GM21825 (cell line): ENCODE data around the gene MYH7B.

Source experiments
- ATAC-seq: cut with Tn5 transposase; IDR thresholded peaks from one replicate; pipeline ENCODE4 v1.9.1; 2021; ENCODE audit warnings: mild to moderate bottlenecking, moderate library complexity; ENCODE audit not compliant: unreplicated experiment

The MYH7B gene

DNA sequence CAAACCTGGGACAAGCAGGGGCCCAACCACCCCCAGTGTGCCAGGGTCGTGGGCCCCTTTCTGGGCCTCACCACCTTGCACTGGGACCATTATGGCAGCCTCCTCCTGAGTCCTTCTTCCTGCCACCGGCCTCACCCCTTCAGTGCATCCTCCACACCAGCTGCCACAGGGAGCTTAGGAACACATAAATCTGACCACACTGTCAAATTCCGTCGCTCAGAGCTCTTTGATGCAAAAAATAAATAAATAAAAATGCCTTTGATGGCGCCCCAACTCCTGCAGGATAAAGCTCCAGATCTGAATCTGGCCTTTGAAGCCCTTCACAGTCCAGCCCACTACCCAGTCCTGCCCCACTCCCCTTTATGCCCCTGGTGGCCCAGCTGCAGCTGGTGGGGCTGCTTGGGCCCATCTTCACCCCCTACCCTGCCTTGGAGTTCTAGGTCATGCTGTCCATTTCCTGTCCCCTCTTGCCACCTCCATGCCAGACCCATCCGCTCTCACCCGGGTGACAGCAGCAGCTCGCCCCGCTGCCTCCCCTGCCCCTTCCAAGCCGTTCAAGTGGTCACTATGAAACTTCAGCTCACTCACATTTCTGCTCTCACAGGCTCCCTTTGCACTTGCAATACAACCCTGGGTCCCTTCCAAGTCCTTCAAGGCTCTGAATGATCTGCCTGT is 16.0 kb downstream of the MYH7B start:
- no peak for ATAC-seq

DNA sequence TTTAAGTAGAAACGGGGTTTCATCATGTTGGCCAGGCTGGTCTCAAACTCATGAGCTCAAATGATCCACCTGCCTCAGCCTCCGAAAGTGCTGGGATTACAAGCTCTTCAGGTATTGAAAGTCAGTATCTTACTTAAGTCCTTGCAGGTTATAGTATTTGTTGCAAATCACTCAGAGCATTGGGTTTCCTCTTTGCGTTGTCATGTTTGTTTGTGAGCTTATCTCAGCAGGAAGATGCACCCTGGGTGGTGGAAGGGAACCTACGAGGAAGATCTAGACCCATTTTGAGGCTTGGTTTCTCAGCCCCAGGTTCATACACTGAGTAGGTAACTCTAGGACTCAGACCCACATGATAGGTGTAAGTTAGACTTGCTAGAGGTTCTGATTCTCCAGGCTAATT is 18.6 kb downstream of the MYH7B start:
- no peak for ATAC-seq

DNA sequence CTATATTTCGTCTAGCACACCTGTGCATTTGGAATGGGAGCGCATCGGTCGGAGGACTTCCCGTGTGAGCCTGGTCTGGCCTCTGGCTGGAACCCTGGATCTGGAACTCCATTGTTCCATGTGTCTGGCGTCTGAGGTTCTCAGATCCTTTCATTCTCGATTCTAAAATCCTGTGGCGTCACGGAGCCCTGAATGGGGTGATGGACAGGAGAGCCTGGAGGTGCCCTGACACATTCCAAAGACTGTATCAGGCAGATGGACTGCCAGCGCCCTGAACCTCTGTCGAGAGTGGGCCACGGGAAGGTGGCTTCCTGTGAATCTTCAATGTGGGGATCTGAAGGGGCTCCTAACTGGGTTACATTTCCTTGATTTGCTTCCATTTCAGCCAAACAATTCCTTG is 20.6 kb downstream of the MYH7B start:
- no peak for ATAC-seq

DNA sequence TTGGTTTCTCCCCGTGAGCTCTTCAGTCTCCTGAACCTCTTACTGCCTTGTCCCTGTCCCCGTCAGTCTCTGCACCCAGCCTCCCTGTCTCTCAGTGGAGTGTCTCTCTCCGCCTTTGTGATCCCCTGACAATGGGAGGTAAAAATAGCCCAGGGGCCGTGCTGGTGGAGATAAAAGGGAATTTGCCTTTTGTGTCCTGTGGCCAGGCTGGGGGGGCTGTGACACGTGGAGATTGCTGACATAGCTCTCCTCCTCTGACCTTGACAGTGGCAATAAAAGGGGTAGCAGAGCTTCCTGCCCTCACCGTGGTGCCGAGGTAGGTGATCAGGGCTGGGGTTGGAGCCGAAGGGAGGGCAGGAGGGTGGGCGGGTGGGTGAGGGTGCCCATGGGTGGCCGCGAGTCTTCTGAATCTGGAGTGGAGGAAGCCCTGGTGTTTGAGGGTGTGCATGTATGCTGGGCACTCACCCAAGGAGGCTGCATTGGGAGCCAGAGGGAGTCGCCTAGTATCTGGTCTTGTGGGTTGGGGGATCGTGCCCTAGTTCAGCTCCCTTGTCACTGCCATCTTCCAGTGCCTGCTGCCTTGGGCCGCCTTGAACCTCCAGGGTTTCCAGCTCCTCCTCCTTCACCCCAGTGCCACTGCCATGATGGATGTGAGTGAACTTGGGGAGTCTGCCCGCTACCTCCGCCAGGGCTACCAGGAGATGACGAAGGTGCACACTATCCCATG is 21.9 kb downstream of the MYH7B start:
- no peak for ATAC-seq

DNA sequence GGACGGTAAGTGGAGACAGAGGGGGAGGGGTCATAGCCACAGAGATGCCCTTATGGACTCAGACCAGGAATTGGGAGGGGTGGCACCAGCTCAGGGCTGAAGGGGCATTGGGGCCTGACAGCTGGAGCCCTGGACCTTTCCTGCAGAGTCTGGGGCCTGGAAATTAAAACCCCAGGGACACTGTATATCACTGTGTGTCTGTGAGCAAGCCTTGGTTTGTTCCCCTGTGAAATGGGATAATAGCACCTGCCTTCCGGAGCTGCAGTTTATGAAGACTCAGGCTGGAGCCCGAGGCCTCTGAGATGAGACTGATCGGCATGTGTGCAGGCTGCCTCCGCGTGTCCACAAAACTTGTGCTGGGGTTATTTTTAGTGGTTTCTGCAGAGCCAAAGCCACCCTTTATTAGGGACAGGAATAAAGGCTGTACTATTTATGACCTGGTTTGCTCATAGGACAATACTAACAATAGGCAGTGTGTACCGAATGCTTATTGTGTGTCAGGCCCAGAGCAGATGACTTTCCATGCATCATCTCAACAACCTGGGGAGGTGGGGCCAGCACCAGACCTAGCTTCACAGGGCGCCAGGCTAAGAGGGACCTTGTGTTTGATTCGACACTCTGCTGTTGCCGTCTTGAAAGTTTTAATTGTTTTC is 22.6 kb downstream of the MYH7B start:
- no peak for ATAC-seq

DNA sequence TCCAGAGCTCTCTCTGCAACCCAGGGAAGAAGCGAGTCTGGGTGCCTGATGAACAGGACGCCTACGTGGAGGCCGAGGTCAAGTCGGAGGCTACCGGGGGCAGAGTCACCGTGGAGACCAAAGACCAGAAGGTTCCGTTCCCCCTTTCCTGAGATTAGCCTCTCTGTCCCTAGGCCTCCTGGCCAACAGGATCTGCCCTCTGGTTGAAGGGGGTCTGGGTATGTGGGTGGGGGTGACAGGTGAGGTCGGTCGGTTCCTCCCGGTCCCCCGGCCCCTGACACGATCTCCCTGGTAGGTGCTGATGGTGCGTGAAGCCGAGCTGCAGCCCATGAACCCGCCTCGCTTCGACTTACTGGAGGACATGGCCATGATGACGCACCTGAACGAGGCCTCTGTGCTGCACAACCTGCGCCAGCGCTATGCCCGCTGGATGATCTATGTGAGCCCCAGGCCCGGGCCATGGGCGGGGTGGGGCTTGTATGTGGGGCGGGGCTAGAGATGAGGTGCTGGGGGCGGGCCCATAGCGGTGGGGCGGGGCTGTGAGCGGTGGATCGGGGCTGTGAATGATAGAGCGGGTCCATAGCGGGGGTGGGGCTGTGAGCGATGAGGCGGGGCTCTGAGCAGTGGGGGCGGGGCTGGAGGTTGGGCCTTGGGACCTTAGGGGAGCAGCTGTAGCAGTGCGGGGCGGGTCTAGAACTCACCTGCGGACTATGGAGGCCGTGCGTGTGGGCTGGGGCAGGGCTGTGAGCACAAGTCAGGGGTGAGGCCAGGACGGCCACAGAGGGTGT is 23.9 kb downstream of the MYH7B start:
- ATAC-seq: no peak

DNA sequence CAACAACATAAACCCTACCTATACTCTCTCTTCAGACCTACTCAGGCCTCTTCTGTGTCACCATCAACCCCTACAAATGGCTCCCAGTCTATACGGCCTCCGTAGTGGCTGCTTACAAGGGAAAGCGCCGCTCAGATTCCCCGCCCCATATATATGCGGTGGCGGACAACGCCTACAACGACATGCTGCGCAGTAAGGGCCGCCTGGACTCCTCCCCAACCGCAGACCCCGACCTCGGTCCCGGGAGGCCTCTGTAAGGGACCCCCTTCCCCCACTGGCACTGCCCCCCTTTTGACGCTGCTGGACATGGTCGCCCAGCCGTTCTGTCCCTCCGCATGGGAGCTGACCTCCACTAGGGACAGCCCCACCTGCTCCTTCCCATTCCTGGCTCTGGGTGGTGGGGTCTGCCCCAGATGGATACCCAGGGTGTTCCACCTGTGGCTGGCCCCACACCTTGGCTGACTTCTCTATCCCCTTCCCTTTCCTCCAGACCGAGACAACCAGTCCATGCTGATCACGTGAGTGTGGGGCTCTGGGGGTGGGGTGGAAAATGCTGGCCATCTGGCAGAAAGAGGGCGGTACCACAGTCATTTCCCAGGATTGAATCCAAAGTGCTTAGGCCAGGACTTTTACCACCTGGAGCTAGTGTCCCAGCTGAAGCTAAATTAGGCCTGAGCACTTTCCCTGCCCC is 25.0 kb downstream of the MYH7B start:
- no peak for ATAC-seq

DNA sequence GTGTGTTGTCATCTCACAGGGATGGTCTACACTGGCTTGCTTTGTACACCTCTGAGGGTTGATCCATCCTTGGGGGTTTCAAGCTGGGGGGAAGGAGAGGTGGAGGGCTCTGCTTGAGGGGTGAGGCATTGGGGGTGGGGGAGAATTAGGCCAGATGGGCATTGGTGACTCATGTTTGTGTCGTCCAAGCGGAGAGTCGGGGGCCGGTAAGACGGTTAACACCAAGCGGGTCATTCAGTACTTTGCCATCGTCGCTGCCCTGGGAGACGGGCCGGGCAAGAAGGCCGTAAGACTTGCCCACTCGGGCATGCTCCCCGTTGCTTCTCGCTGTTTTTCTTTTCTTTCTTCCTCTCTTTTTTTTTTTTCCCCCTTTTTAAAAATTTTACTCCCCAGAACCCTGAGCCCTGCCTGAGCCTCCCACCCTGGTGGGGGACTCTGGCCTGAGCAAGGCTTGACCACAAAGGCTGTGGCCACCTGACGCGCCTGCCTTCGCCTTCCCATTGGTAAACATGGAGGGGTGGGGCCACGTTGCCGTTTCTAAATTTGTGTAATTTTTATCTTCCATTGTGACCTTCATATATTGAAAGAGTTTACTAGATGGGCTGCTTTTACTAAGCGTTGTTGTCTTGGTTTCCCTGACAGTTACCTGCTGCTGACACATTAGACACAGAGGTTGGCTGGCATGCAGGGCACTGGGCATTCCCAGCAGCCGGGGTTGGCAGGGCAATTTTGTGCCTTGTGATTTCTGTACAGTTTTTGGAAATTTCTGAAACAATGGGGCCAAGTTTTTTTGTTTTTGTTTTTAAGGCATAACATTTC is 26.8 kb downstream of the MYH7B start:
- no peak for ATAC-seq

DNA sequence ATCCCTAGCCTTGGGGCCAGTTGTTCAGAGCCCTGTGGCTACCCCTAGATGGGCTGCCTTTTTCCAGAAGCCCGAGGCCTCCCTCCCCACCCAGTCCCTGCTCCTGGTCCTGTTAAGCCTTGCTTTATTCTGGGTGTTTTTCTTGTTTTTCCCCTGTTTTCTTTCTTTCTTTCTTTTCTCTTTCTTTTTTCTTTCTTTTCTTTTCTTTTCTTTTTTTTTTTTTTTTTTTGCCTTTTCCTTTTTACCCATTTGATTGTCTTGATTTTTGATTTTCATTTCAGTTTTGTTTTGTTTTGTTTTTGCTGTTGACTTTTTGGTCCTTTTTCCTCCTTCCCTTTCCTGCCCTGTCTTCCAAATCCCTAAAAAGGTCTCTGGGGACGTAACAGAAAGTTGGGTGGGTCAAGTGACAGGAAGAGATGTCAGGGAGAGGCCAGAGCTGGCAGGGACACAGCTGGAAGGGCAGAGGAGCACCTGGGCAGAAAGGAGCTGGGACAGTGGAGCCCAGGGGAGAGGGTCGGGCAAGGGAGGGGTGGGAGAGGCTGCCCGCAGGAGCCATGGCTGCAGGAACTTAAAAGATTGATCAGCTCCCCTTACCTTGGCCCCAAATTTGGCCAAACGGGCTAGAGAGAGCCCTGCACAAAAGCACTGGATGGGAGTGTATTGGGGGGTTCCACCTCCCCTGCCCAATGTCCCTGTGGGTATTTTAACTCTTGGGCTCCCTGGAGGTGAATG is 27.6 kb downstream of the MYH7B start:
- ATAC-seq: no peak

DNA sequence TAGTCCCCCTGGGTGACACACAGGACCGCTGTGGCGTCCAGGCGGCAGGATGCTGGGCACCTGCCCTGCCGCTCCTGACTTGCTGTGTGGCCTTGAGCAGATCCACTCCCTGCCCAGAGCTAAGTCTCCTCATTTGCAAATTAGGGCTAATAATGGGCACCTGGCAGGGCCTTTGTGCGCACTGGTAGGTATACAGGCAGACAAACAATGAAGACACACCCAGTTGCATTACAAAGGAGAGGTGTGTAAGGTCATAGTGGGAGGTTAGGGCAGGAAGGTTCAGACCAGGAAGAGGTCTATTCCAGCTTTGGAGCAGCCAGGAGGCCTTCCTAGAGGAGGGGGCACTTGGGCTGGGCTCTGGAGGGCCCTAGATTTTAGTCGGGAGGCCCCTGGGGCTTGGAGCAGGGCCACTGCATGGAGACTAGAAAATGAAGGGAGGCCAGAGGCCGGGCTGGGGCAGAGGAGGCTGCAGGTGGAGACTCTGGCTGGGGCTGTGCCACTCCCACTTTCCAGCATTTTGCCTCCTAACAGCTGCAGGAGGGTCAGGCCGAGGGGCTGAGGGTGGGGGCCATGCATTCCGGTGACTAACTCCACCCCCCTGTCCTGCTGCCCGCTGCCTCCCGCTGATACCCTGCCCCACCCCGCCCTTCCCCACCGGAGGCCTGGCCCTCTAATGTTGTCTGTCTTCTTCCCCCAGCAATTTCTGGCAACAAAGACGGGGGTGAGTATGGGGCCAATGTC is 28.5 kb downstream of the MYH7B start:
- ATAC-seq: no peak

DNA sequence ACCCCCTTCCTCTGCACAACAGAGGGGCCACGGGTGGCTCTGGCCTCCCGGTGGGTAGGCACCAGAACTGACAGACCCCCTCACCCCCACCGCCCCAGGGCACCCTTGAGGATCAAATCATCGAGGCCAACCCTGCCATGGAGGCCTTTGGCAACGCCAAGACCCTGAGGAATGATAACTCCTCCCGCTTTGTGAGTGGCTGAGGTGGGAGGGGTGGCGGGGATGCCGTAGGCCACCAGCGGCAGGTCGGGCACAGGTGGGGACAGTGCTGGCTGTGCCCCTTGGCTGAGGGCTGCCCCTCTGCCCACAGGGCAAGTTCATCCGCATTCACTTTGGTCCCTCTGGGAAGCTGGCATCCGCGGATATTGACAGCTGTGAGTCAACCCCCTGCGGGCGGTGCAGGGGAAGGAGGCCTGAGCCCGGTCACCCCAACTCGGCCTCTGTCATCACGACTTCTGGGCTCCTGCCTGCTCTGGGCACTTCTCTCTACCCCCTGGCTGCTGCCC is 29.1 kb downstream of the MYH7B start:
- no peak for ATAC-seq

DNA sequence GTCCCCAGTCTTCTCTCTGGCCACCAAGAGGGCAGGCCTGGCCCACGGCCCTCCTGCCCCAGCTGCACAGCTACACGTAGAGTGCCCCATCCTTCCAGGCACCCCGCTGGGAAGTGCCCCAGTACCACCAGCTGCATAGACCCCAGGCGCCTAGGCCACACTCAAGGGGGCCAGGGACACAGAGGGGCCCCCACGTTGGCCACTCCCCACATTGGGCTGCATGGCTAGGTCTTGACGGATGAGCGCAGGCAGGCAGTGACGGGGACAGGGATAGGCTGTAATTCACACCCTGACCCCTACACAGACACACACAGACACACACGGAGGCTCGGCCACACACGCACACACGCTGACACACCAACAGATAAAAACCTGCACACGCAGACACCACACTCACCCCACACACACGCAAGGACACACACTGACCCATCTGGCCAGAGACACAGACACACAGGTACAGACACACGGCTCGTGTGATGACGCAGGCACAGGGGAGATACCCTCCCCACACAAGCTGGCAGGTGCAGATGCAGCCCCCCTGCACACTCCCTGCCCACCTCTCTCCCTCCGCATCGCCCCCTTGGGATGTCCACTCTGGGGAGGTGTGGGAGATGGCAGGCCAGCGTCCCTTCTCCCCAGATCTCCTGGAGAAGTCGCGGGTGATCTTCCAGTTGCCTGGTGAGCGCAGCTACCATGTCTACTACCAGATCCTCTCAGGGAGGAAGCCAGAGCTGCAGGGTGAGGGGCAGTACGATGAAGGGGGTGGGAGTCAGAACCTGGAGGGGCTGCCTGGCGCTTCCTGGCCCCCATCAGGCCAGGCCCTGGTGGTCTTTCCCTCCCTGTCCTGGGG is 30.0 kb downstream of the MYH7B start:
- ATAC-seq: no peak

DNA sequence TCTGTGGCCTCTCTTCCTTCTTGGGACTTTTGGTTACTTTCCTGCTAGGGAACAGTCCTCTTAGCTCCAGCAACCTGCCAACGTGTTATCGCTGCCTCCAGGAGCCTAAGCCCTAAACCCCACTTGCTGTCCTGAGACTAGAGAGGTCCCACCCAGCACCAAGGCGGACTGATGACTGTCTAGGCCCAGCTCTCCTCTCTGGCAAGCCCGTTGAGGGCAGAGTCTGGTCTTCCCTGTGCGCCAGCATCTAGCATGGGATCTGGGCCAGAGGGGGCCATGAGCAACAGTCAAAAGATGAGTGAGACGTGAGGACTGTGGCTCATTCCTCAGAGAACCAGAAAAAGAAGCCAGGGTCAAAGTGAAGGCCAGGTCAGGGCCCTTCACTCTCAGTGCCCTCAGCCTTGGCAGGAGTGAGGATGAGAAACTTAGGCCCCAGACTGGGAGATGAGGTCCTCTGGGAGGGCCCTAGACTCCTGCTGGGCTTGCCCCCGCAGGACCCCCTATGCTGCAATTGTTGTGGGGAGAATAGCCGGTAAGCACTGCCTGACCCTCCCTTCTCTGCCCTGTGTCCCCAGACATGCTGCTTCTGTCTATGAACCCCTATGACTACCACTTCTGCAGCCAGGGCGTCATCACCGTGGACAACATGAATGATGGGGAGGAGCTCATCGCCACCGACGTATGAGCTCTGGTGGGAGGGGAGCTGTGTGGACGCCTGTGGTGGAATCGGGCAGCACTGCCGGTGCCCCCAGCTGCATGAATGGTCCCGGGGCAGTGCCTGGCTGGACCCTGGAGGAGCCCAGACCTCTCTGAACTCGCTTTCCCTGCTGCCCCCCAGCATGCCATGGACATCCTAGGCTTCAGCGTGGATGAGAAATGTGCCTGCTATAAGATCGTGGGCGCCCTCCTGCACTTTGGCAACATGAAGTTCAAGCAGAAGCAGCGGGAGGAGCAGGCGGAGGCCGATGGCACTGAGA is 30.9 kb downstream of the MYH7B start:
- no peak for ATAC-seq

DNA sequence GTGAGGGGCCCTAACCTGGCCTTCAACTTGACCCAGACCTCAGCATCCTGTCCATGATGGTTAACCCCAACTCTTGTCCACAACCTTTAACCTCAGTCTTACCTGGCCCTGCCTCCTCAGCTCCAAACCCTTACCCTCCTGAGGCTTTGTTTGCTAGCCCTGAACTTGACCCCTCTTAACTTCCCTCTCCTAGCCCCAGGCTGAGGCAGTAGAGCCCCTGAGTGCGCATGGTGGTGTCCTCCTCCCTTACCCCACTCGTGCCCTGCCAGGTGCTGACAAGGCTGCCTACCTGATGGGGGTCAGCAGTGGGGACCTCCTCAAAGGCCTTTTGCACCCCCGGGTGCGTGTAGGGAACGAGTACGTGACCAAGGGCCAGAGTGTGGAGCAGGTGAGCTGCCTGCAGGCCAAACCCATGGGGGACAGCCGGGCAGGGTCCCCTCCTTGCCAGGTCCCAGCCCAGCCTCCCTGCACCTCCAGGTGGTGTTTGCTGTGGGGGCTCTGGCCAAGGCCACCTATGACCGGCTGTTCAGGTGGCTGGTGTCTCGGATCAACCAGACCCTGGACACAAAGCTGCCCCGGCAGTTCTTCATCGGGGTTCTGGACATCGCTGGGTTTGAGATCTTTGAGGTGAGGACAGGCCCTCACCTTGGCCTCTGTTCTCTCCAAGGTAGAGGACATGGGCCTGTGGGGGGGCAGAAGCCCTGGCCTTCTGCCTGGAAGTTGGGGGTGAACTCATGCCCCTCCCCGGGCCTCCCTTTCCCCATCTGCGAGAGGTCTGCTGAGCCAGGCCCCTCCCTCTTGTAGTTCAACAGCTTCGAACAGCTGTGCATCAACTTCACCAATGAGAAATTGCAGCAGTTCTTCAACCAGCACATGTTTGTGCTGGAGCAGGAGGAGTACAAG is 31.9 kb downstream of the MYH7B start:
- ATAC-seq: no peak

DNA sequence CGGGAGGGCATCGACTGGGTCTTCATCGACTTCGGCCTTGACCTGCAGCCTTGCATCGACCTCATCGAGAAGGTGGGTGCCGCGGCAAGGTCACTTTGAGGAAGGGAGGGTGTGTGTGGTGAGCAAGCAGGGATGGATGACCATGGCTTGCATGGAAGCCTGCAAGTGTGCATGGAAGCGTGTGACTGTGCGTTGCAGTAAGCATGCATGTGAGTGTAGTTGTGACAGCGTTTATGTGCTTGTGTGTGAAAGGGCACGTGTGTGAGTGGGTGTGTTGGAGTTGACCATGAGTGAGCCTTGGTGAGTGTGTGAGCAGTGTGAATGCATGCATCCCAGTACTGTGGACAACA is 32.5 kb downstream of the MYH7B start:
- ATAC-seq: no peak
